Activated CD4-positive, CD25-positive, alpha-beta regulatory T cell (primary cell): Measurements from ENCODE around the gene ZNF326.

ENCODE experiments used
- DNase-seq, 4 experiments: peaks; one replicate each; lab custom pipeline; 2025; lab: John Stamatoyannopoulos, UW

Gene ZNF326

GRCh38 chr1:90074970-90075391 is 80.1 kb downstream of the ZNF326 start:
- no peak for DNase-seq

DNA sequence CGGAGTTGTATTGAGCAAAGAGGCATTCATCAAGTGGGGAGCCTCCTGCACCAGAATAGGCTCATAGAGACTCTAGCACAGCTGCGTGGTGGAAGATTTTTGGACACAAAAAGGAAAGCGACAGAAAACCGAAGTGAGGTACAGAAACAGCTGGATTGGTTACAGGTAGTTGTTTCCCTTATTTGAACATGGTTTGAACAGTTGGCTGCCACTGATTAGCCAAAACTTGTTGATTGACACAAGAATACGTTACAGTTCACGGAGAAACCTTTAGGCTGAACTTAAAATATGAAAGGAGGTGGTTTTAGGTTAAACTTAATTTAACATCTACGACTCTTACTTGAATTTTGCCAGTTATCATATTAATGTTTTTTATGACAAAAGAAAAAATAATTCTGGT is 89.1 kb downstream of the ZNF326 start:
- DNase-seq = no peak
